Glutamatergic neuron (in vitro differentiated cells): ENCODE measurements around the gene FLT1. TPM values are rescaled to one million over a fixed set of nuclear protein-coding genes. Genes with fewer than 3 reads are reported as not detected.

Experiments used
- DNase-seq: peaks from one replicate; pipeline ENCODE4 v3.0.0; 2022
- H3K27ac Mint-ChIP-seq: one replicate; pipeline ENCODE4 v1.8.0; 2020; ENCODE audit warnings: mild to moderate bottlenecking, mixed read lengths, inconsistent platforms; ENCODE audit not compliant: unreplicated experiment
- H3K27me3 Mint-ChIP-seq: one replicate; pipeline ENCODE4 v1.8.0; 2020; ENCODE audit warnings: mild to moderate bottlenecking, moderate library complexity, mixed read lengths, inconsistent platforms; ENCODE audit not compliant: unreplicated experiment
- H3K36me3 Mint-ChIP-seq: one replicate; pipeline ENCODE4 v1.8.0; 2020; ENCODE audit warnings: mild to moderate bottlenecking, mixed read lengths, inconsistent platforms; ENCODE audit not compliant: unreplicated experiment
- H3K4me1 Mint-ChIP-seq: one replicate; pipeline ENCODE4 v1.8.0; 2020; ENCODE audit warnings: mild to moderate bottlenecking, low read depth, mixed read lengths, inconsistent platforms; ENCODE audit not compliant: unreplicated experiment
- H3K4me3 Mint-ChIP-seq: one replicate; pipeline ENCODE4 v1.8.0; 2020; ENCODE audit warnings: mild to moderate bottlenecking, mixed read lengths, inconsistent platforms; ENCODE audit not compliant: unreplicated experiment
- H3K9me3 Mint-ChIP-seq: one replicate; pipeline ENCODE4 v1.8.0; 2020; ENCODE audit warnings: mild to moderate bottlenecking, moderate library complexity, mixed read lengths, inconsistent platforms; ENCODE audit not compliant: unreplicated experiment
- CTCF ChIP-seq: fragments of 200-600 bp; sonication (generic); IDR thresholded peaks from one replicate; pipeline ENCODE4 v1.5.0; 2021; ENCODE audit not compliant: partially characterized antibody, unreplicated experiment
- total RNA-seq: library from RNA; stranded (reverse); fragmentation: NEBNext Ultra II Directional; extraction: Animal tissue kit (Norgen Biotek cat#: 25700); gene quantifications from one replicate; pipeline ENCODE4 v1.2.1, GENCODE V29; 2021; ENCODE audit not compliant: unreplicated experiment

Gene FLT1
- total RNA-seq, 1 donor from 2014 or later, result 49.8 TPM

- Mint-ChIP-seq H3K27me3 (peaks cover 4% of the 10 kb centered on the region), H3K36me3 (peaks cover 28% of the 10 kb centered on the region), H3K9me3 (peaks cover 5% of the 10 kb centered on the region), H3K4me3 (no peak overlapping the region), H3K27ac (no peak overlapping the region), H3K4me1 (peaks cover 3% of the 10 kb centered on the region)
- DNase-seq, result no peak
- no peak for TF ChIP-seq CTCF
Observed at GRCh38 chr13:28449826-28450773, 44.8 kb downstream of the FLT1 start.

GRCh38 chr13:28448651-28449358 lies 46.1 kb downstream of the FLT1 start:
- peaks cover 5% of the 10 kb centered on the region for H3K27me3 Mint-ChIP-seq
- peaks cover 32% of the 10 kb centered on the region for H3K36me3 Mint-ChIP-seq
- no peak overlapping the region for H3K27ac Mint-ChIP-seq
- H3K4me3 Mint-ChIP-seq, result no peak overlapping the region
- no peak for DNase-seq
- H3K9me3 Mint-ChIP-seq, result peaks cover 5% of the 10 kb centered on the region
- no peak for TF ChIP-seq CTCF
- H3K4me1 Mint-ChIP-seq, result peaks cover 3% of the 10 kb centered on the region

- Mint-ChIP-seq H3K4me3 (no peak overlapping the region), H3K4me1 (peaks cover 4% of the 10 kb centered on the region)
Observed at GRCh38 chr13:28447989-28448388, 46.9 kb downstream of the FLT1 start.

GRCh38 chr13:28447206-28447605 lies 47.7 kb downstream of the FLT1 start:
- Mint-ChIP-seq H3K27ac (no peak overlapping the region), H3K36me3 (peaks cover 34% of the 10 kb centered on the region), H3K9me3 (peaks cover 5% of the 10 kb centered on the region), H3K4me3 (no peak overlapping the region), H3K27me3 (peaks cover 4% of the 10 kb centered on the region), H3K4me1 (peaks cover 10% of the 10 kb centered on the region)
- no peak for DNase-seq
- no peak for TF ChIP-seq CTCF

More at GRCh38 chr13:28447989-28448388, 46.9 kb downstream of the FLT1 start:
- no peak for TF ChIP-seq CTCF
- H3K27me3 Mint-ChIP-seq, result peaks cover 4% of the 10 kb centered on the region
- peaks cover 34% of the 10 kb centered on the region for H3K36me3 Mint-ChIP-seq
- DNase-seq, result no peak
- no peak overlapping the region for H3K27ac Mint-ChIP-seq
- H3K9me3 Mint-ChIP-seq, result peaks cover 5% of the 10 kb centered on the region
